IMR-90 (cell line): ENCODE measurements around the gene SLC15A1. TPM values are rescaled to one million over a fixed set of nuclear protein-coding genes. Genes with fewer than 3 reads are reported as not detected.

Experiments
- ATAC-seq: fragments of 200-7000 bp; cut with Tn5 transposase; 2 replicates; pipeline ENCODE4 v1.9.1; 2020; ENCODE audit warnings: low read depth, mild to moderate bottlenecking, moderate library complexity
- BruUV-seq: library from RNA; stranded (reverse); fragments of 400-500 nt; replicated peaks from 2 replicates; lab custom pipeline; 2021; lab: Mats Ljungman, UMichigan
- CTCF ChIA-PET: fragments of 300-600 bp; formaldehyde crosslinking; extraction: SDS; loops from one replicate; lab custom pipeline; 2021; ENCODE audit warnings: antibody characterized with exemption; lab: Yijun Ruan, JAX
- POLR2A ChIA-PET: fragments of 300-600 bp; sonication (Branson Sonifier 250); formaldehyde crosslinking; loops from one replicate; lab custom pipeline; 2022; ENCODE audit warnings: antibody characterized with exemption; ENCODE audit not compliant: unreplicated experiment; lab: Charles Lee
- DNase-seq: peaks from one replicate; pipeline ENCODE4 v3.0.0; 2013
- H2AFZ ChIP-seq: replicated peaks from 2 replicates; pipeline ENCODE3; 2013; ENCODE audit warnings: low read length, mild to moderate bottlenecking; ENCODE audit not compliant: poor library complexity
- H2AK5ac ChIP-seq: 2 replicates; pipeline ENCODE4 v1.6.1; 2013; ENCODE audit warnings: low read depth, low read length, inconsistent platforms
- H2AK9ac ChIP-seq: replicated peaks from 2 replicates; pipeline ENCODE3; 2013; ENCODE audit warnings: mild to moderate bottlenecking, low read depth, low read length, moderate library complexity; ENCODE audit not compliant: poor library complexity
- H2BK120ac ChIP-seq: 2 replicates; pipeline ENCODE4 v1.6.1; 2013; ENCODE audit warnings: low read depth, low read length, inconsistent platforms
- H2BK15ac ChIP-seq: 3 replicates; pipeline ENCODE4 v1.6.1; 2013; ENCODE audit warnings: low read depth, low read length, inconsistent platforms
- H2BK20ac ChIP-seq: 2 replicates; pipeline ENCODE4 v1.6.1; 2013; ENCODE audit warnings: low read depth, mild to moderate bottlenecking, inconsistent platforms, low read length, moderate library complexity
- H2BK5ac ChIP-seq: 2 replicates; pipeline ENCODE4 v1.6.1; 2013; ENCODE audit warnings: mild to moderate bottlenecking, low read depth, low read length, inconsistent platforms; ENCODE audit not compliant: poor library complexity, severe bottlenecking
- H3K14ac ChIP-seq: replicated peaks from 2 replicates; pipeline ENCODE4 v1.6.1; 2013; ENCODE audit warnings: low read depth, low read length, inconsistent platforms
- H3K18ac ChIP-seq: 2 replicates; pipeline ENCODE4 v1.6.1; 2013; ENCODE audit warnings: low read depth, low read length, control low read depth
- H3K23ac ChIP-seq: 2 replicates; pipeline ENCODE4 v1.6.1; 2013; ENCODE audit warnings: low read depth, low read length, inconsistent platforms
- H3K27ac ChIP-seq: 2 replicates; pipeline ENCODE4 v1.5.1; 2013; ENCODE audit warnings: mild to moderate bottlenecking, control low read depth, low read length; ENCODE audit not compliant: insufficient read depth
- H3K27me3 ChIP-seq: 2 replicates; pipeline ENCODE4 v1.6.1; 2013; ENCODE audit warnings: low read length; ENCODE audit not compliant: control insufficient read depth, insufficient read depth
- H3K36me3 ChIP-seq: 2 replicates; pipeline ENCODE4 v1.6.1; 2013; ENCODE audit warnings: low read length, mixed read lengths; ENCODE audit not compliant: control insufficient read depth, insufficient read depth
- H3K4ac ChIP-seq: 2 replicates; pipeline ENCODE4 v1.6.1; 2013; ENCODE audit warnings: low read depth, low read length, inconsistent platforms
- H3K4me1 ChIP-seq: 2 replicates; pipeline ENCODE4 v1.6.1; 2013; ENCODE audit warnings: low read length, mixed read lengths; ENCODE audit not compliant: control insufficient read depth, insufficient read depth
- H3K4me2 ChIP-seq: 2 replicates; pipeline ENCODE4 v1.6.1; 2013; ENCODE audit warnings: low read depth, mild to moderate bottlenecking, control low read depth, low read length, moderate library complexity
- H3K4me3 ChIP-seq: 2 replicates; pipeline ENCODE4 v1.5.1; 2013; ENCODE audit warnings: low read depth, mild to moderate bottlenecking, control low read depth, low read length, moderate library complexity; ENCODE audit not compliant: insufficient read depth
- H3K56ac ChIP-seq: 2 replicates; pipeline ENCODE4 v1.6.1; 2013; ENCODE audit warnings: low read length, inconsistent platforms; ENCODE audit not compliant: insufficient read depth; ENCODE audit errors: extremely low read depth
- H3K79me1 ChIP-seq, 2 experiments: 2 replicates each; pipeline ENCODE4 v1.6.1; 2013; ENCODE audit warnings: low read length in 2 of 2, inconsistent platforms in 1 of 2, low read depth in 1 of 2
- H3K9ac ChIP-seq: 2 replicates; pipeline ENCODE4 v1.6.1; 2013; ENCODE audit warnings: low read depth, low read length, control low read depth
- H3K9me1 ChIP-seq: 2 replicates; pipeline ENCODE4 v1.6.1; 2013; ENCODE audit warnings: low read length, inconsistent platforms; ENCODE audit not compliant: insufficient read depth
- H3K9me3 ChIP-seq: 2 replicates; pipeline ENCODE4 v1.6.1; 2013; ENCODE audit warnings: low read length; ENCODE audit not compliant: control insufficient read depth, insufficient read depth
- H4K20me1 ChIP-seq: 2 replicates; pipeline ENCODE4 v1.6.1; 2013; ENCODE audit warnings: low read length, inconsistent platforms; ENCODE audit not compliant: insufficient read depth
- H4K5ac ChIP-seq: 2 replicates; pipeline ENCODE4 v1.6.1; 2013; ENCODE audit warnings: mild to moderate bottlenecking, low read depth, low read length, control low read depth
- H4K8ac ChIP-seq, 2 experiments: 2 replicates each; pipeline ENCODE4 v1.6.1; 2013; ENCODE audit warnings: low read depth in 2 of 2, low read length in 2 of 2, control low read depth in 1 of 2, inconsistent platforms in 1 of 2
- H4K91ac ChIP-seq: 2 replicates; pipeline ENCODE4 v1.6.1; 2013; ENCODE audit warnings: low read depth, low read length, inconsistent platforms; ENCODE audit not compliant: insufficient read depth
- BHLHE40 ChIP-seq: fragments of 150-350 bp; IDR thresholded peaks from 2 replicates; pipeline ENCODE4 v1.6.1; 2016; ENCODE audit warnings: mild to moderate bottlenecking, low read depth, low read length
- CEBPB ChIP-seq: IDR thresholded peaks from 2 replicates; pipeline ENCODE4 v1.6.1; 2012; ENCODE audit warnings: low read depth, low read length, improper control_type of control experiment
- CHD1 ChIP-seq: IDR thresholded peaks from 2 replicates; pipeline ENCODE4 v1.6.1; 2012; ENCODE audit warnings: low read depth, low read length, improper control_type of control experiment
- ELK1 ChIP-seq: fragments of 150-350 bp; IDR thresholded peaks from 2 replicates; pipeline ENCODE4 v1.6.1; 2016; ENCODE audit warnings: low read depth, mild to moderate bottlenecking, low read length, moderate library complexity, borderline replicate concordance
- FOS ChIP-seq: fragments of 150-350 bp; IDR thresholded peaks from 2 replicates; pipeline ENCODE4 v1.6.1; 2016; ENCODE audit warnings: low read depth, low read length
- MAFK ChIP-seq: IDR thresholded peaks from 2 replicates; pipeline ENCODE4 v1.6.1; 2012; ENCODE audit warnings: low read depth, low read length, improper control_type of control experiment
- MAZ ChIP-seq: IDR thresholded peaks from 2 replicates; pipeline ENCODE4 v1.6.1; 2012; ENCODE audit warnings: low read depth, mild to moderate bottlenecking, low read length, improper control_type of control experiment, moderate library complexity, borderline replicate concordance
- MXI1 ChIP-seq: IDR thresholded peaks from 2 replicates; pipeline ENCODE4 v1.6.1; 2012; ENCODE audit warnings: low read depth, mild to moderate bottlenecking, low read length, moderate library complexity, borderline replicate concordance
- NFE2L2 ChIP-seq: fragments of 150-350 bp; IDR thresholded peaks from 2 replicates; pipeline ENCODE4 v1.6.1; 2016; ENCODE audit warnings: low read depth, mild to moderate bottlenecking, low read length
- POLR2A ChIP-seq: IDR thresholded peaks from 2 replicates; pipeline ENCODE4 v1.6.1; 2012; ENCODE audit warnings: mild to moderate bottlenecking, low read depth, low read length
- RAD21 ChIP-seq: IDR thresholded peaks from 2 replicates; pipeline ENCODE4 v1.6.1; 2012; ENCODE audit warnings: low read length, improper control_type of control experiment
- RCOR1 ChIP-seq: IDR thresholded peaks from 2 replicates; pipeline ENCODE4 v1.6.1; 2012; ENCODE audit warnings: mild to moderate bottlenecking, low read length, improper control_type of control experiment; ENCODE audit not compliant: insufficient replicate concordance
- RFX5 ChIP-seq: IDR thresholded peaks from 2 replicates; pipeline ENCODE4 v1.8.0; 2012; ENCODE audit warnings: low read depth, mild to moderate bottlenecking, low read length, moderate library complexity
- SMC3 ChIP-seq: fragments of 150-350 bp; IDR thresholded peaks from 2 replicates; pipeline ENCODE4 v1.6.1; 2016; ENCODE audit warnings: low read depth, mild to moderate bottlenecking, antibody characterized with exemption, low read length, moderate library complexity
- USF2 ChIP-seq: fragments of 150-350 bp; IDR thresholded peaks from 2 replicates; pipeline ENCODE4 v1.6.1; 2017; ENCODE audit warnings: mild to moderate bottlenecking, antibody characterized with exemption, low read length, low read depth
- WGBS, 2 experiments: methylation state at CpG; one replicate each; pipeline versions ENCODE4 v1.1.5 to v1.1.7; 2013; ENCODE audit warnings: missing lambda C conversion rate in 2 of 2; ENCODE audit not compliant: insufficient read length in 1 of 2; ENCODE audit errors: extremely low coverage in 2 of 2; 5-methylcytosine and 5-hydroxymethylcytosine counted together
- dilution Hi-C: fragments of 300-500 bp; cut with HindIII; formaldehyde crosslinking; loops from one replicate; pipeline ENCODE4 v1.14.3; 2018; ENCODE audit warnings: low sequenced_read_pairs; ENCODE audit not compliant: unreplicated experiment
- in situ Hi-C: fragments of 300-500 bp; cut with MboI; formaldehyde crosslinking; loops from 3 replicates; pipeline ENCODE4 v1.14.3; 2019; ENCODE audit warnings: low sequenced_read_pairs, inconsistent platforms, mixed read lengths
- intact Hi-C: fragments of 100-400 bp; cut with micrococcal nuclease; formaldehyde crosslinking; loops from 2 replicates; pipeline ENCODE4 v1.10.0; 2022
- polyA plus RNA-seq, 3 experiments: library from polyadenylated mRNA; depleted of rRNA; stranded (reverse); fragments of >200 nt; gene quantifications; 2 replicates each; pipeline ENCODE4 v1.2.3, GENCODE V29; 2012; ENCODE audit warnings: low replicate concordance in 1 of 3
- total RNA-seq: library from RNA; depleted of rRNA; stranded (reverse); fragments of >200 nt; gene quantifications from 2 replicates; pipeline ENCODE4 v1.2.3, GENCODE V29; 2012
- TF ChIP-seq, protein P1 (sequence below): conservative IDR thresholded peaks from 2 replicates; pipeline ENCODE4 v1.5.1; 2012; ENCODE audit warnings: mild to moderate bottlenecking, low read depth, low read length, improper control_type of control experiment

The SLC15A1 gene
- total and polyA plus RNA-seq, 2 of the 4 experiments (the other 2 are of a cell fraction) = not detected

DNA sequence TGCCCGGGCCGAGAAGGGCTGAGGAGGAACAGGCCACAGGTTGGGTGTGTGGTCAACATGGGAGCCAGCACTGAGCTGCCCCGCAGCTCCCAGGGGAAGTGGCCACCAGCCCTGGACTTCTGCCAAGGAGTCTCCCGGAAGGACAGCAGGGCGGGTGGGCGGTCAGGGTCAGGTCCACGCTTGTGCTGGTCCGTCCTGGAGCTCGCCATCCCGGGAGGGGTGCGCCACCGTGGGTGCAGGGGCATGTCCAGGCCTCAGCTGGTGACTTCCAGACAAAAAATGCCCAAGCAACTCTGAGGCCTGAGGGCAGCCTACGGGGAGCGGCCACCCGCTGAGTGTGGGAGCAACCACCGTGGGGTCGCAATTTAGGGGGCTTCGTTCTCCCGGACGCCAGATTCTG, 21.4 kb upstream of the SLC15A1 start:
- no peaks in the 10 kb centered on the region for H4K20me1 ChIP-seq
- H4K5ac ChIP-seq = no peak overlapping the region
- H2BK5ac ChIP-seq = no peak overlapping the region
- TF ChIP-seq MAZ (no peak), USF2 (no peak), RFX5 (no peak), RCOR1 (no peak), POLR2A (no peak), MXI1 (no peak), ELK1 (no peak), FOS (no peak), RAD21 (no peak), CHD1 (no peak), BHLHE40 (no peak), MAFK (no peak), NFE2L2 (no peak), SMC3 (no peak), CEBPB (no peak)
- TF ChIP-seq, protein P1, sequence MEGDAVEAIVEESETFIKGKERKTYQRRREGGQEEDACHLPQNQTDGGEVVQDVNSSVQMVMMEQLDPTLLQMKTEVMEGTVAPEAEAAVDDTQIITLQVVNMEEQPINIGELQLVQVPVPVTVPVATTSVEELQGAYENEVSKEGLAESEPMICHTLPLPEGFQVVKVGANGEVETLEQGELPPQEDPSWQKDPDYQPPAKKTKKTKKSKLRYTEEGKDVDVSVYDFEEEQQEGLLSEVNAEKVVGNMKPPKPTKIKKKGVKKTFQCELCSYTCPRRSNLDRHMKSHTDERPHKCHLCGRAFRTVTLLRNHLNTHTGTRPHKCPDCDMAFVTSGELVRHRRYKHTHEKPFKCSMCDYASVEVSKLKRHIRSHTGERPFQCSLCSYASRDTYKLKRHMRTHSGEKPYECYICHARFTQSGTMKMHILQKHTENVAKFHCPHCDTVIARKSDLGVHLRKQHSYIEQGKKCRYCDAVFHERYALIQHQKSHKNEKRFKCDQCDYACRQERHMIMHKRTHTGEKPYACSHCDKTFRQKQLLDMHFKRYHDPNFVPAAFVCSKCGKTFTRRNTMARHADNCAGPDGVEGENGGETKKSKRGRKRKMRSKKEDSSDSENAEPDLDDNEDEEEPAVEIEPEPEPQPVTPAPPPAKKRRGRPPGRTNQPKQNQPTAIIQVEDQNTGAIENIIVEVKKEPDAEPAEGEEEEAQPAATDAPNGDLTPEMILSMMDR = no peak
- no peak overlapping the region for H2BK120ac ChIP-seq
- no peak for ATAC-seq
- H3K79me1 ChIP-seq = no peaks in the 10 kb centered on the region
- 84% methylated on average over 18 of the region's 20 CpGs; no CpG with 5 or more reads in 1 of the 2 experiments for WGBS, 2 experiments
- intact Hi-C loops = no loop called here
- no peak overlapping the region for H3K4me3 ChIP-seq
- ChIA-PET POLR2A (no interaction called here), CTCF (no interaction called here)
- H3K36me3 ChIP-seq = no peaks in the 10 kb centered on the region
- H4K8ac ChIP-seq = no peak overlapping the region
- H2BK20ac ChIP-seq = no peak overlapping the region
- BruUV-seq = no TSS peak
- H2AK5ac ChIP-seq = no peak overlapping the region
- peaks cover 12% of the 10 kb centered on the region for H3K9me3 ChIP-seq
- no peak overlapping the region for H3K14ac ChIP-seq
- H3K9me1 ChIP-seq = no peaks in the 10 kb centered on the region; the same call in none of the 2 replicates
- no peak overlapping the region for H3K23ac ChIP-seq
- H2AK9ac ChIP-seq = no peak overlapping the region
- dilution Hi-C loops = no loop called here
- DNase-seq = no peak
- H3K27ac ChIP-seq = no peak overlapping the region
- H3K4ac ChIP-seq = no peak overlapping the region
- in situ Hi-C loops = no loop called here
- H3K18ac ChIP-seq = no peak overlapping the region
- no peak overlapping the region for H2BK15ac ChIP-seq
- H2AFZ ChIP-seq = no peak overlapping the region
- H3K4me2 ChIP-seq = no peak overlapping the region
- H3K56ac ChIP-seq = no peak overlapping the region
- H3K9ac ChIP-seq = no peak overlapping the region
- peaks cover 2% of the 10 kb centered on the region for H3K4me1 ChIP-seq
- H3K27me3 ChIP-seq = peaks cover 6% of the 10 kb centered on the region
- no peak overlapping the region for H4K91ac ChIP-seq
